HCT116 (cell line): ENCODE results near the gene STIMATE. TPM values are rescaled to one million over a fixed set of nuclear protein-coding genes. Genes with fewer than 3 reads are reported as not detected.

Experiments used
- ATAC-seq: fragments of 200-7000 bp; cut with Tn5 transposase; 2 replicates; pipeline ENCODE4 v1.9.1; 2020; ENCODE audit warnings: mild to moderate bottlenecking, moderate library complexity
- BruUV-seq: library from RNA; stranded (reverse); fragments of 400-500 nt; replicated peaks from 2 replicates; lab custom pipeline; 2021; lab: Mats Ljungman, UMichigan
- CTCF ChIA-PET: fragments of 300-600 bp; sonication (Branson Sonifier 250); formaldehyde crosslinking; loops from one replicate; lab custom pipeline; 2021; ENCODE audit warnings: antibody characterized with exemption; lab: Charles Lee
- POLR2A ChIA-PET: fragments of 300-600, 350-600 bp; sonication (Branson Sonifier 250); formaldehyde crosslinking; loops from one replicate; lab custom pipeline; 2021; ENCODE audit warnings: antibody characterized with exemption; lab: Charles Lee
- RAD21 ChIA-PET, 2 experiments: fragments of 300-600 bp; sonication (Branson Sonifier 250); formaldehyde crosslinking; loops; one replicate each; lab custom pipeline; 2023; ENCODE audit warnings: low total read pairs in 2 of 2; ENCODE audit not compliant: uncharacterized antibody in 2 of 2, unreplicated experiment in 2 of 2, low non-redundant PET in 1 of 2; lab: Charles Lee
- DNase-seq: peaks from one replicate; pipeline ENCODE4 v3.0.0-alpha.2; 2010; ENCODE audit warnings: low read depth, low spot score
- H2AFZ ChIP-seq: fragments of 200-600 bp; shearing (Covaris generic), sonication (generic); 2 replicates; pipeline ENCODE4 v1.6.1; 2017; ENCODE audit warnings: low read depth, mixed run types, mixed read lengths, antibody characterized with exemption, low read length; ENCODE audit not compliant: poor library complexity, severe bottlenecking
- H3K27ac ChIP-seq: 2 replicates; pipeline ENCODE4 v1.5.1; 2012; ENCODE audit warnings: low read depth, low read length
- H3K27me3 ChIP-seq: fragments of 200-600 bp; sonication (generic); 2 replicates; pipeline ENCODE4 v1.6.1; 2016; ENCODE audit warnings: mixed run types, low read length, mixed read lengths; ENCODE audit not compliant: insufficient read depth
- H3K36me3 ChIP-seq, 2 experiments: fragments of 200-500 bp in 1 of 2; fragments of 200-600 bp in 1 of 2; sonication (Bioruptor generic) in 1 of 2; sonication (generic) in 1 of 2; 2 replicates each; pipeline versions ENCODE4 v1.5.1 to v1.6.1; 2014 to 2016; ENCODE audit warnings: low read length in 2 of 2, inconsistent platforms in 1 of 2, mixed read lengths in 1 of 2, mixed run types in 1 of 2; ENCODE audit not compliant: insufficient read depth in 2 of 2, control insufficient read depth in 1 of 2
- H3K4me1 ChIP-seq, 2 experiments: fragments of 200-600 bp in 1 of 2; sonication (generic) in 1 of 2; 2 replicates each; pipeline versions ENCODE4 v1.5.1 to v1.6.1; 2012 to 2017; ENCODE audit warnings: low read length in 2 of 2, inconsistent platforms in 1 of 2, mild to moderate bottlenecking in 1 of 2, mixed read lengths in 1 of 2, mixed run types in 1 of 2, moderate library complexity in 1 of 2; ENCODE audit not compliant: insufficient read depth in 2 of 2, control insufficient read depth in 1 of 2
- H3K4me2 ChIP-seq: fragments of 200-600 bp; sonication (generic); 2 replicates; pipeline ENCODE4 v1.6.1; 2017; ENCODE audit warnings: mixed run types, low read length, mixed read lengths
- H3K4me3 ChIP-seq, 2 experiments: fragments of 200-600 bp in 1 of 2; sonication (generic) in 1 of 2; replicated peaks in 1 of 2; 2 replicates each; pipeline ENCODE4 v1.5.1; 2011 to 2016; ENCODE audit warnings: low read length in 2 of 2, control low read depth in 1 of 2, low read depth in 1 of 2, mild to moderate bottlenecking in 1 of 2, mixed read lengths in 1 of 2, mixed run types in 1 of 2
- H3K79me2 ChIP-seq: fragments of 200-600 bp; sonication (generic); 2 replicates; pipeline ENCODE4 v1.6.1; 2017; ENCODE audit warnings: mild to moderate bottlenecking, mixed run types, low read length, moderate library complexity, mixed read lengths; ENCODE audit not compliant: insufficient read depth
- H3K9ac ChIP-seq: fragments of 200-600 bp; sonication (generic); 2 replicates; pipeline ENCODE4 v1.6.1; 2016; ENCODE audit warnings: low read length, mixed read lengths
- H3K9me2 ChIP-seq: fragments of 200-600 bp; sonication (generic), shearing (Covaris generic); 2 replicates; pipeline ENCODE4 v1.6.1; 2017; ENCODE audit warnings: mixed run types, mild to moderate bottlenecking, moderate library complexity; ENCODE audit not compliant: insufficient read depth
- H3K9me3 ChIP-seq, 2 experiments: fragments of 200-500 bp in 1 of 2; fragments of 200-600 bp in 1 of 2; sonication (Bioruptor generic) in 1 of 2; sonication (generic) in 1 of 2; 2 replicates each; pipeline ENCODE4 v1.6.1; 2014 to 2017; ENCODE audit warnings: low read length in 2 of 2, mixed read lengths in 2 of 2, inconsistent platforms in 1 of 2, low read depth in 1 of 2, mild to moderate bottlenecking in 1 of 2, mixed run types in 1 of 2, moderate library complexity in 1 of 2; ENCODE audit not compliant: control insufficient read depth in 1 of 2, insufficient read depth in 1 of 2
- H4K20me1 ChIP-seq: fragments of 200-600 bp; sonication (generic), shearing (Covaris generic); 2 replicates; pipeline ENCODE4 v1.6.1; 2017; ENCODE audit warnings: mixed run types, mild to moderate bottlenecking, moderate library complexity; ENCODE audit not compliant: insufficient read depth
- ATF3 ChIP-seq: IDR thresholded peaks from 2 replicates; pipeline ENCODE4 v1.6.1; 2012
- ELF1 ChIP-seq: IDR thresholded peaks from 2 replicates; pipeline ENCODE4 v1.6.1; 2012; ENCODE audit warnings: low read depth, borderline replicate concordance
- EZH2 ChIP-seq: fragments of 200-600 bp; sonication (generic); IDR thresholded peaks from 2 replicates; pipeline ENCODE4 v1.6.1; 2017; ENCODE audit warnings: antibody characterized with exemption, mixed run types
- EZH2phosphoT487 ChIP-seq: fragments of 200-600 bp; IDR thresholded peaks from 2 replicates; pipeline ENCODE4 v1.6.1; 2018; ENCODE audit warnings: antibody characterized with exemption, borderline replicate concordance
- JUND ChIP-seq: IDR thresholded peaks from 2 replicates; pipeline ENCODE4 v1.6.1; 2012
- POLR2A ChIP-seq: IDR thresholded peaks from 2 replicates; pipeline ENCODE4 v1.7.0; 2011; ENCODE audit warnings: borderline replicate concordance; ENCODE audit not compliant: insufficient read depth, insufficient read length; ENCODE audit errors: extremely low read depth
- SIN3A ChIP-seq: IDR thresholded peaks from 2 replicates; pipeline ENCODE4 v1.6.1; 2012; ENCODE audit warnings: low read depth
- SP1 ChIP-seq: IDR thresholded peaks from 2 replicates; pipeline ENCODE4 v1.6.1; 2012; ENCODE audit warnings: low read depth
- SRF ChIP-seq: IDR thresholded peaks from 2 replicates; pipeline ENCODE4 v1.6.1; 2012; ENCODE audit warnings: low read depth
- TCF7L2 ChIP-seq: IDR thresholded peaks from 2 replicates; pipeline ENCODE4 v1.7.0; 2011; ENCODE audit warnings: borderline replicate concordance, inconsistent platforms; ENCODE audit not compliant: insufficient read depth, insufficient read length; ENCODE audit errors: extremely low read depth
- YY1 ChIP-seq: IDR thresholded peaks from 2 replicates; pipeline ENCODE4 v1.6.1; 2011; ENCODE audit warnings: low read length, low read depth, moderate library complexity, mild to moderate bottlenecking; ENCODE audit not compliant: insufficient replicate concordance; ENCODE audit errors: extremely low read depth
- ZFX ChIP-seq: fragments of 450-650 bp; IDR thresholded peaks from 2 replicates; pipeline ENCODE4 v1.6.1; 2017
- ZNF274 ChIP-seq: fragments of 200-500 bp; sonication (Bioruptor generic); IDR thresholded peaks from 2 replicates; pipeline ENCODE4 v1.6.1; 2014; ENCODE audit warnings: mild to moderate bottlenecking, low read depth, low read length, inconsistent platforms
- intact Hi-C: fragments of 100-400 bp; cut with micrococcal nuclease; formaldehyde crosslinking; loops from 2 replicates; pipeline ENCODE4 v1.10.0; 2022
- total RNA-seq: library from RNA; stranded (reverse); gene quantifications from one replicate; pipeline ENCODE4 v1.2.1, GENCODE V29; 2021; ENCODE audit not compliant: unreplicated experiment
- TF ChIP-seq, protein P1 (sequence below): IDR thresholded peaks from 2 replicates; pipeline ENCODE4 v1.6.1; 2011; ENCODE audit warnings: mild to moderate bottlenecking, low read length, moderate library complexity; ENCODE audit not compliant: insufficient replicate concordance; ENCODE audit errors: extremely low read depth
- TF ChIP-seq, protein P2 (sequence below), 3 experiments: fragments of 200-600 bp in 1 of 3; sonication (generic) in 1 of 3; IDR thresholded peaks in 2 of 3; conservative IDR thresholded peaks in 1 of 3; 2 replicates each; pipeline ENCODE4 v1.5.1; 2012 to 2017; ENCODE audit warnings: low read depth in 2 of 3, low read length in 2 of 3, antibody characterized with exemption in 1 of 3, borderline replicate concordance in 1 of 3, control low read depth in 1 of 3, mild to moderate bottlenecking in 1 of 3, mixed read lengths in 1 of 3, mixed run types in 1 of 3, moderate library complexity in 1 of 3; ENCODE audit not compliant: insufficient read depth in 1 of 3
- TF ChIP-seq, protein P3 (sequence below): IDR thresholded peaks from 2 replicates; pipeline ENCODE4 v1.6.1; 2012

STIMATE gene
- total RNA-seq, 1 experiment from 2014 or later = 20.2 TPM

DNA sequence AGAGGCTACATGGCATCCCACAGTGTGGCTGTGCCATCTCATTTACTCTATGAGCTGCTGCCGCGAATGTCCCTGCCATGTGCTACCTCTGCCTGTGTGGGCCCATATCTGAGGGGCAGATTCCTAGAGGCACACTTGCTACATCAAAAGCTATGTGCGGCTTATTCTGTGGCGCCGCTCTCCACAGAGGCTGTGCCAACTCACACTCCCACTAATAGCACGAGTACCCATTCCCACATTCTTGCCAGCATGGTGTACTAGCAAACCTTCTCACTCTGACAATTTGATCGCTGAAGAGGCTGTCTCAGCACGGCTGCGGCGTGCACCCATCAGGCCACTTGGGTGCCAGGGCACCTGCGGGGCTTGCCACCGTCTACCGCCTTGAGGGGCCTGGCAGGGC is 31.4 kb downstream of the STIMATE start:
- Histone ChIP-seq H3K79me2 (0 out of 2 replicates have a peak, but pooled peaks cover 3% of the 10 kb centered on the region), H3K4me2 (no peak overlapping the region), H2AFZ (no peak overlapping the region), H3K9me2 (no peaks in the 10 kb centered on the region), H3K9me3 (no peaks in the 10 kb centered on the region), H3K27me3 (no peaks in the 10 kb centered on the region), H3K36me3 (no peaks in the 10 kb centered on the region), H4K20me1 (no peaks in the 10 kb centered on the region)
- no peak for ATAC-seq
- CTCF ChIA-PET = no interaction called here
- no TSS peak for BruUV-seq
- intact Hi-C loops = no loop called here
- TF ChIP-seq, protein P1, sequence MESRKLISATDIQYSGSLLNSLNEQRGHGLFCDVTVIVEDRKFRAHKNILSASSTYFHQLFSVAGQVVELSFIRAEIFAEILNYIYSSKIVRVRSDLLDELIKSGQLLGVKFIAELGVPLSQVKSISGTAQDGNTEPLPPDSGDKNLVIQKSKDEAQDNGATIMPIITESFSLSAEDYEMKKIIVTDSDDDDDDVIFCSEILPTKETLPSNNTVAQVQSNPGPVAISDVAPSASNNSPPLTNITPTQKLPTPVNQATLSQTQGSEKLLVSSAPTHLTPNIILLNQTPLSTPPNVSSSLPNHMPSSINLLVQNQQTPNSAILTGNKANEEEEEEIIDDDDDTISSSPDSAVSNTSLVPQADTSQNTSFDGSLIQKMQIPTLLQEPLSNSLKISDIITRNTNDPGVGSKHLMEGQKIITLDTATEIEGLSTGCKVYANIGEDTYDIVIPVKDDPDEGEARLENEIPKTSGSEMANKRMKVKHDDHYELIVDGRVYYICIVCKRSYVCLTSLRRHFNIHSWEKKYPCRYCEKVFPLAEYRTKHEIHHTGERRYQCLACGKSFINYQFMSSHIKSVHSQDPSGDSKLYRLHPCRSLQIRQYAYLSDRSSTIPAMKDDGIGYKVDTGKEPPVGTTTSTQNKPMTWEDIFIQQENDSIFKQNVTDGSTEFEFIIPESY = no peak
- TF ChIP-seq JUND (no peak), SRF (no peak), ZNF274 (no peak), YY1 (no peak), SIN3A (no peak), ATF3 (no peak), POLR2A (no peak), ZFX (no peak), ELF1 (no peak), TCF7L2 (no peak), EZH2phosphoT487 (no peak), EZH2 (no peak), SP1 (no peak)
- TF ChIP-seq, protein P2, sequence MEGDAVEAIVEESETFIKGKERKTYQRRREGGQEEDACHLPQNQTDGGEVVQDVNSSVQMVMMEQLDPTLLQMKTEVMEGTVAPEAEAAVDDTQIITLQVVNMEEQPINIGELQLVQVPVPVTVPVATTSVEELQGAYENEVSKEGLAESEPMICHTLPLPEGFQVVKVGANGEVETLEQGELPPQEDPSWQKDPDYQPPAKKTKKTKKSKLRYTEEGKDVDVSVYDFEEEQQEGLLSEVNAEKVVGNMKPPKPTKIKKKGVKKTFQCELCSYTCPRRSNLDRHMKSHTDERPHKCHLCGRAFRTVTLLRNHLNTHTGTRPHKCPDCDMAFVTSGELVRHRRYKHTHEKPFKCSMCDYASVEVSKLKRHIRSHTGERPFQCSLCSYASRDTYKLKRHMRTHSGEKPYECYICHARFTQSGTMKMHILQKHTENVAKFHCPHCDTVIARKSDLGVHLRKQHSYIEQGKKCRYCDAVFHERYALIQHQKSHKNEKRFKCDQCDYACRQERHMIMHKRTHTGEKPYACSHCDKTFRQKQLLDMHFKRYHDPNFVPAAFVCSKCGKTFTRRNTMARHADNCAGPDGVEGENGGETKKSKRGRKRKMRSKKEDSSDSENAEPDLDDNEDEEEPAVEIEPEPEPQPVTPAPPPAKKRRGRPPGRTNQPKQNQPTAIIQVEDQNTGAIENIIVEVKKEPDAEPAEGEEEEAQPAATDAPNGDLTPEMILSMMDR (IDR thresholded peaks at IDR 0.05 in 2 of 3, conservative IDR thresholded peaks at IDR 0.05 in 1 of 3; ENCODE audit: borderline replicate concordance in 1 of 3, insufficient read depth in 1 of 3, low read depth in 2 of 3, low read length in 2 of 3) = no peak
- TF ChIP-seq, protein P3, sequence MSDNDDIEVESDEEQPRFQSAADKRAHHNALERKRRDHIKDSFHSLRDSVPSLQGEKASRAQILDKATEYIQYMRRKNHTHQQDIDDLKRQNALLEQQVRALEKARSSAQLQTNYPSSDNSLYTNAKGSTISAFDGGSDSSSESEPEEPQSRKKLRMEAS = no peak
- TF ChIP-seq, all 23 proteins: peak for 0
- Histone ChIP-seq H3K9ac (no peak overlapping the region), H3K27ac (no peak overlapping the region), H3K4me1 (no peaks in the 10 kb centered on the region), H3K4me3 (no peak overlapping the region)
- ChIA-PET POLR2A (no interaction called here), RAD21 (no interaction called here)
- DNase-seq = no peak
